Subcutaneous abdominal adipose tissue (tissue), 5 donors: Measurements from ENCODE around the gene SRPRB.

Source experiments
- H3K27ac ChIP-seq: one replicate; pipeline ENCODE4 v1.7.0; 2013; ENCODE audit warnings: low read depth, mild to moderate bottlenecking, inconsistent platforms, low read length, moderate library complexity
- H3K27me3 ChIP-seq, 5 donors: one replicate each; pipeline ENCODE4 v1.7.0; 2013; ENCODE audit warnings: low read length in 5 of 5, inconsistent platforms in 1 of 5; ENCODE audit not compliant: control insufficient read depth in 5 of 5, insufficient read depth in 4 of 5
- H3K36me3 ChIP-seq, 5 donors: one replicate each; pipeline ENCODE4 v1.7.0; 2013; ENCODE audit warnings: low read length in 5 of 5; ENCODE audit not compliant: control insufficient read depth in 5 of 5, insufficient read depth in 5 of 5
- H3K4me1 ChIP-seq, 5 donors: one replicate each; pipeline ENCODE4 v1.7.0; 2013; ENCODE audit warnings: low read length in 5 of 5, mild to moderate bottlenecking in 3 of 5, moderate library complexity in 1 of 5; ENCODE audit not compliant: control insufficient read depth in 5 of 5, insufficient read depth in 5 of 5
- H3K4me3 ChIP-seq, 5 donors: one replicate each; pipeline ENCODE4 v1.7.0; 2013; ENCODE audit warnings: low read length in 5 of 5, low read depth in 1 of 5
- H3K9ac ChIP-seq, 5 donors: one replicate each; pipeline ENCODE4 v1.7.0; 2013; ENCODE audit warnings: low read length in 5 of 5, mild to moderate bottlenecking in 4 of 5, moderate library complexity in 3 of 5
- H3K9me3 ChIP-seq, 5 donors: one replicate each; pipeline ENCODE4 v1.7.0; 2013; ENCODE audit warnings: low read length in 5 of 5; ENCODE audit not compliant: control insufficient read depth in 5 of 5
- donor health status: healthy.
- donor health status: healthy.
- donor health status: healthy.
- donor health status: healthy.
- donor health status: healthy.

SRPRB gene

GRCh38 chr3:133805702-133806475 lies at the start of gene SRPRB:
SRPRB (plus strand) TSS chr3:133805815; CDS start chr3:133805849, 34 bp downstream.
- H3K9ac ChIP-seq = peak within 1 kb of the TSS; percentile 58 to 88 (median 75)
- peaks cover 2 to 16% (median 14%) of the 10 kb centered on the region in 5 donors for H3K4me1 ChIP-seq
- no peaks in the 10 kb centered on the region for H3K27me3 ChIP-seq
- no peaks in the 10 kb centered on the region for H3K9me3 ChIP-seq
- H3K4me3 ChIP-seq = peak within 1 kb of the TSS; percentile 88 to 98 (median 98)
- peaks cover under 1 to 16% (median 12%) of the 10 kb centered on the region in 5 donors for H3K36me3 ChIP-seq
- H3K27ac ChIP-seq = peak within 1 kb of the TSS; percentile 65

GRCh38 chr3:133756716-133757694 lies 48.6 kb upstream of the SRPRB start:
- H3K36me3 ChIP-seq = peaks cover 3 to 68% (median 28%) of the 10 kb centered on the region in 5 donors
- no peaks in the 10 kb centered on the region for H3K27me3 ChIP-seq
- no peak overlapping the region for H3K4me3 ChIP-seq
- no peak overlapping the region for H3K27ac ChIP-seq
- no peak overlapping the region for H3K9ac ChIP-seq
- no peaks in the 10 kb centered on the region for H3K4me1 ChIP-seq
- no peaks in the 10 kb centered on the region for H3K9me3 ChIP-seq

- Histone ChIP-seq H3K27ac (no peak overlapping the region), H3K4me1 (no peaks in the 10 kb centered on the region), H3K36me3 (peaks cover 3 to 68% (median 28%) of the 10 kb centered on the region in 5 donors), H3K9me3 (no peaks in the 10 kb centered on the region), H3K4me3 (no peak overlapping the region), H3K27me3 (no peaks in the 10 kb centered on the region), H3K9ac (no peak overlapping the region)
These were observed 47.7 kb upstream of the SRPRB start for GRCh38 chr3:133757701-133758567.

- Histone ChIP-seq H3K4me1 (peaks cover 0 to under 1% (median 0%) of the 10 kb centered on the region in 5 donors), H3K9me3 (no peaks in the 10 kb centered on the region), H3K9ac (no peak overlapping the region), H3K27me3 (no peaks in the 10 kb centered on the region), H3K4me3 (no peak overlapping the region), H3K27ac (no peak overlapping the region), H3K36me3 (peaks cover 3 to 68% (median 28%) of the 10 kb centered on the region in 5 donors)
These were observed 47.1 kb upstream of the SRPRB start for GRCh38 chr3:133758568-133758928.

GRCh38 chr3:133758964-133759739 lies 46.5 kb upstream of the SRPRB start:
- H3K9me3 ChIP-seq = no peaks in the 10 kb centered on the region
- peaks cover 3 to 63% (median 25%) of the 10 kb centered on the region in 5 donors for H3K36me3 ChIP-seq
- no peak overlapping the region for H3K9ac ChIP-seq
- H3K4me1 ChIP-seq = peaks cover 0 to 6% (median 2%) of the 10 kb centered on the region in 5 donors
- no peak overlapping the region for H3K27ac ChIP-seq
- no peaks in the 10 kb centered on the region for H3K27me3 ChIP-seq
- no peak overlapping the region for H3K4me3 ChIP-seq

- Histone ChIP-seq H3K27me3 (no peaks in the 10 kb centered on the region), H3K9me3 (no peaks in the 10 kb centered on the region), H3K4me1 (peaks cover 3 to 8% (median 4%) of the 10 kb centered on the region in 5 donors), H3K27ac (no peak overlapping the region), H3K4me3 (no peak overlapping the region), H3K9ac (no peak overlapping the region), H3K36me3 (peaks cover 3 to 63% (median 25%) of the 10 kb centered on the region in 5 donors)
These were observed 45.8 kb upstream of the SRPRB start for GRCh38 chr3:133759740-133760305.

- no peaks in the 10 kb centered on the region for H3K27me3 ChIP-seq
- H3K36me3 ChIP-seq = peaks cover 3 to 57% (median 17%) of the 10 kb centered on the region in 5 donors
- H3K4me1 ChIP-seq = peaks cover 3 to 10% (median 4%) of the 10 kb centered on the region in 5 donors
These were observed 44.7 kb upstream of the SRPRB start for GRCh38 chr3:133760916-133761315.

GRCh38 chr3:133761605-133762484 lies 43.8 kb upstream of the SRPRB start:
- Histone ChIP-seq H3K9me3 (no peaks in the 10 kb centered on the region), H3K9ac (no peak overlapping the region), H3K27ac (no peak overlapping the region), H3K27me3 (no peaks in the 10 kb centered on the region), H3K4me3 (no peak overlapping the region), H3K36me3 (peaks cover 3 to 55% (median 12%) of the 10 kb centered on the region in 5 donors), H3K4me1 (peaks cover 3 to 10% (median 4%) of the 10 kb centered on the region in 5 donors)

More at GRCh38 chr3:133760916-133761315, 44.7 kb upstream of the SRPRB start:
- Histone ChIP-seq H3K9me3 (no peaks in the 10 kb centered on the region), H3K27ac (no peak overlapping the region), H3K4me3 (no peak overlapping the region), H3K9ac (no peak overlapping the region)
